Esophagus (tissue), 2 donors: ENCODE measurements around the gene AUNIP. TPM values are rescaled to one million over a fixed set of nuclear protein-coding genes. Genes with fewer than 3 reads are reported as not detected.
A peak's percentile ranks its signal among the peaks of the same experiment; 100 is the strongest.

ENCODE experiments used
- H3K27ac ChIP-seq, 2 donors: one replicate each; pipeline ENCODE4 v1.5.1; 2013; ENCODE audit warnings: low read depth in 2 of 2, mild to moderate bottlenecking in 2 of 2, inconsistent platforms in 1 of 2, low read length in 1 of 2, moderate library complexity in 1 of 2
- H3K27me3 ChIP-seq, 2 donors: one replicate each; pipeline ENCODE4 v1.6.1; 2013; ENCODE audit warnings: low read length in 2 of 2, control low read depth in 1 of 2, mild to moderate bottlenecking in 1 of 2; ENCODE audit not compliant: insufficient read depth in 2 of 2, control insufficient read depth in 1 of 2
- H3K36me3 ChIP-seq, 2 donors: one replicate each; pipeline ENCODE4 v1.6.1; 2013; ENCODE audit warnings: low read length in 1 of 2; ENCODE audit not compliant: control insufficient read depth in 2 of 2, insufficient read depth in 2 of 2
- H3K4me1 ChIP-seq, 2 donors: one replicate each; pipeline ENCODE4 v1.6.1; 2013; ENCODE audit warnings: low read length in 1 of 2; ENCODE audit not compliant: control insufficient read depth in 2 of 2, insufficient read depth in 2 of 2
- H3K4me3 ChIP-seq, 2 donors: one replicate each; pipeline ENCODE4 v1.5.1; 2013; ENCODE audit warnings: low read length in 2 of 2, mild to moderate bottlenecking in 2 of 2, low read depth in 1 of 2, moderate library complexity in 1 of 2
- H3K9me3 ChIP-seq, 2 donors: one replicate each; pipeline ENCODE4 v1.6.1; 2013; ENCODE audit warnings: mild to moderate bottlenecking in 2 of 2, low read depth in 1 of 2, low read length in 1 of 2, moderate library complexity in 1 of 2; ENCODE audit not compliant: control insufficient read depth in 2 of 2, insufficient read depth in 1 of 2
- WGBS, 2 donors: extraction: QIAGEN DNeasy Blood & Tissue Kit; methylation state at CpG; one replicate each; pipeline ENCODE4 v1.1.7; 2013; 5-methylcytosine and 5-hydroxymethylcytosine counted together
- polyA plus RNA-seq, 2 donors: library from polyadenylated mRNA; stranded (reverse); fragments of 200-250 nt; gene quantifications; one replicate each; pipeline ENCODE4 v1.2.3, GENCODE V29; 2013
- donor health status: healthy with polysubstance abuse.
- donor health status: Bipolar disorder and iron deficiency.

The AUNIP gene
- polyA plus RNA-seq, 2 donors = 1.1 to 2.0 TPM

DNA sequence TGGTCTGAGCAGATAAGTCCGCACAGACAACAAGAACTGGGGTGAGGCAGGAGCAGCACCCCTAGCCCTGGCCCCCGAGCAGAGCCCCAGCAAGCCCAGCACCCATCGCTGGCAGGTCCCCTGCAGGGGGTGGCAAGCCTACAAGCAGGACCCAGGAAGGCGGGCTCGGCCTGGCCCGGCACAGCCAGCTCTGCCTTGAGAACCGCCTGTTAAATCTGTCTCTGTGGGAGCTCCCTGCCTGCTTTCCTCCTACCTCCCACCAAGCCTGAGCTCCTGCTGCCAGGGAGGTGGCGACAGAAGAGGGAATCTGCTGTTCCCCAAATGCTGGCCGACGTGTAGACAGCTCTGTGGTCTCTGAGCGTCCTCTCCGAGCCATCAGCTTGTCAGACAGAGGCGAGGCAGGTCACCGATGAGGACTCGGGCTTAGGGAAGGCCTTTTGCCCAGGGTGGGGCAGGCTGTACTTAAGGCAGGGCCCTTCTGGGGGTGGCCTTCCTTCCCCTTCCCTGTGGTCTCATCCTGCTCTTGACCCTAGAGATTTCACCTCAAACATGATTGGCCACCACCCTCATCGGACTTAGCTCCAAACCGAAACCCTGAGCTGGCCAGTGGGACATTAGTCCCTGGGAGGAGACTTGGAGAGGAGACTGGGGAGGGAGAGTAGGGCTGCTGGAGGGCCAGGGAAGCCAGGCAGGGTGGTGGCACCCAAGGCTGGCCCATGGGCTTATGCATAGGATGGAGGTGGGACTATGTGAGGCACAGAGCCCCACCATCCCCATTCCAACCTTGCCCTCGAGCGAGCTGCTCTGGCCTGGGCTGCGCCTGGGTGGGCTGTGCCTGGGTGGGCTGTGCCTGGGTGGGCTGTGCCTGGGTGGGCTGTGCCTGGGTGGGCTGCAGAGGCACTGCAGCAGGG is 51.5 kb downstream of the AUNIP start:
- Histone ChIP-seq H3K27ac (no peak overlapping the region), H3K9me3 (no peaks in the 10 kb centered on the region), H3K4me3 (no peak overlapping the region), H3K27me3 (no peaks in the 10 kb centered on the region), H3K36me3 (peaks cover 3 to 33% of the 10 kb centered on the region in 2 donors), H3K4me1 (peaks cover 0 to 30% of the 10 kb centered on the region in 2 donors)
- 87 to 89% methylated on average over 20 of the region's 20 CpGs for WGBS, 2 donors

DNA sequence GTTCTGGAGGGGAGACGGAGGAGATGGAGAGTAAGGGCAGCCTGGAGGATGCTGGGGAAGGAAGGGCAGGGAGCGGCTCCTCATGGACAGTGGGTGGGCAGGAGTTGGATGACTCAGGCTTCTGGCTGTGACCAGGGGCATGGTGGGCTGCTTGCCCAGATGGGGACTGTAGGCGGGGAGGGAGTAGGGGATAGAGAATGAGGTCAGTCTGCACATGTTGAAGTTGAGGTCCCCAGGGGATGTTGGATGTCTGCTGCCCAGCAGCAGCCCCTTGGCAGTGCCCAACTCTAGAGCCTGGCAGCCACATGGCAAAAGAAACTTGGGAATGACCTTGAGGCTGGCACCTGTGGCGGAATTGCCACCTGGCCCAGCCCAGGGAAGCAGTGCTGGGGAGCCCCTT is 52.8 kb downstream of the AUNIP start:
- Histone ChIP-seq H3K9me3 (no peaks in the 10 kb centered on the region), H3K27ac (peak overlapping the region; percentile 12 to 57), H3K36me3 (peaks cover 3 to 28% of the 10 kb centered on the region in 2 donors), H3K4me3 (no peak overlapping the region), H3K27me3 (no peaks in the 10 kb centered on the region), H3K4me1 (peaks cover 0 to 30% of the 10 kb centered on the region in 2 donors)
- 53 to 63% methylated on average over 4 of the region's 4 CpGs for WGBS, 2 donors

DNA sequence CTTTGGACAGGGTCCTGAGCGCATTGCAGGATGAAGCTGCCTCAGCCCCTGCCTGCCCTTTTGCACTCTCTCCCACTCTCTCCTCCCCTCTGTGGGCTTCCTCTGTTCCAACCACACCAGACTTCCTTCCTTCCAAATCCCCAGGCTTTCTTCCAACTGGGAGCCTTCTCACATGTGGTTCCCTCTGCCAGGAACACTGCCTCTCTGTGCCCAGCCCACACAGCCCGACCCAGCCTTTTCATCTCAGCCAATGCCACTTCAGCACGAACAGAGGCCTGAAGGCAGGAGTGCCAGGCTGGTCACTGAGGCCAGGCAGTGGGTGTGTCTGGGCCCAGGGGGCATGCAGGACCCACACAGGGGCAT is 53.4 kb downstream of the AUNIP start:
- peaks cover 3 to 23% of the 10 kb centered on the region in 2 donors for H3K36me3 ChIP-seq
- no peaks in the 10 kb centered on the region for H3K9me3 ChIP-seq
- no peaks in the 10 kb centered on the region for H3K27me3 ChIP-seq
- peaks cover 0 to 32% of the 10 kb centered on the region in 2 donors for H3K4me1 ChIP-seq
- H3K4me3 ChIP-seq = no peak overlapping the region
- 26 to 29% methylated on average over 3 of the region's 3 CpGs for WGBS, 2 donors
- peak overlapping the region; percentile 12 to 57 for H3K27ac ChIP-seq

DNA sequence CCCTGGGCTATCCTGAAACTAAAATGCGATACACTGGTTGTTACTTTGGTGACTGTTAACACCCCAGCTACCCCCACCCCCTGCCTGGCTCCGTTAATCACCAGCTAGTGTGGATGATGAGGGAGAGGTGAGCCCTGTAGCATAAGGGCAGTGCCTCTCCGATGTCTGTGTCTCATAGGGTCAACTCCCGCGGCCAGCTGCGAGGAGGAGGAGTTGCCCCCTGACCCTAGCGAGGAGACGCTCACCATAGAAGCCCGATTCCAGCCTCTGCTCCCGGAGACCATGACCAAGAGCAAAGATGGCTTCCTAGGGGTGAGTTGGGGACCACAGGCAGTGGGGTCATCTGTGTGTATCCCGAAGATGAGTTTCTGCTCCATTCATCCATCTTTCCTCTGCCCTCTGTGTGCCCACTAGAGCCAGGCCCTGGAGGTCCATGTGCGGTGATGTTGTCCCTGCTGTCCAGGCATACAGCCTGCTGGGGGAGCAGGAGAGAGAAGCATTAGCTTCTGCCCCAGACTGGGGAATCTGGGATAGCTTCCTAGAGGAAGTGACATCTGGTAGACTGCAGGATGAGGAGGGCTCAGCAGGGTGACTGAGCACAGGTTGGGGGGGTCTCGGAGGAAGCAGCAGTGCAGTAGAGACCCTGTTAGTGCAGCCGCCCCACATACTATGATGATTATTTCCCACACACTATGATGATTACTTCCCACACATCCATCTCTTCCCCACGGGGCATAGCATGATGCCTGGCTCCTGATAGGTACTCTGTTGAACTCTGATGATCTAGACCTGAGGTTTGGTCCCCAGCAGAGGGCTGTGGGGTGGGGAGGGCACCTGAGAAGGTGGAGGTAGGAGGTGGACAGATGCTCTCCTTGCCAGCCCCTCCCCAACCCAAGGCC is 54.0 kb downstream of the AUNIP start:
- WGBS, 2 donors = 81% methylated on average over 15 of the region's 15 CpGs
- Histone ChIP-seq H3K4me1 (peaks cover 0 to 34% of the 10 kb centered on the region in 2 donors), H3K27me3 (no peaks in the 10 kb centered on the region), H3K4me3 (no peak overlapping the region), H3K36me3 (peaks cover 3 to 20% of the 10 kb centered on the region in 2 donors), H3K9me3 (no peaks in the 10 kb centered on the region), H3K27ac (peak overlapping the region in 1 of 2 donors; percentile 50)

DNA sequence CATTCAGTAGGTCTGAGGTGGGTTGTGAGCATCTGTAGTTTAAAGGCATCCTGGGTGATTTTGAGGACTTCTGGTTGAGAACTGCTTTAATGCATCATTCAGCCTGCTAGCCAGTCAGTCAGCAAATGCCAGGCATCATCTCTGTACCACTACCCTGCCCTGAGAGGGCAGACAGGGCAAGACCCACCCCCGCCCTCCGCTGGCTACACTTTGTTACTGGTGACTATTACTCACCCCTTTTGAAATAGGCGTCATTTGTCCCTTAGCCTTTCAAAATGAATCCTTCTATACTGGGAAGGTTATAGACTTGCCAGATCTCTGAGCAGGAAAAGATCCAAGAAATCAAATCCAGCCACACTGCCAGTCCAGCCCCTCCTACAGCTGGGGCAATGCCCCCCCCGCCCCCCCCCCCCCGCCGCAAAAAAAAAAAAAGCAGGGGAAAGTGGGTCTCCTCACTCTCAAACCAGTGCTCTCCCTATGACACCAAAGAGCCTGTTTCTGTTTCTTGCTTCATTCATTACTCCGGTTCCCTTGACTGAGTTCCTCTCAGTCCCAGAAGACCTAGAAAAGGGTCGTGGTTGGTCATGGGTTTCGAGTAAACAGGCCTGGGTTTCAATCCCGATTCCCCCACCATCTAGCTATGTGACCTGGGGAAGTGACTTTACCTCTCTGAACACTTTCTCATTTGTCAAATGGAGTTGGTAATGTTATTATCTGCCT is 54.9 kb downstream of the AUNIP start:
- peak overlapping the region in 1 of 2 donors; percentile 24 for H3K27ac ChIP-seq
- WGBS, 2 donors = 48 to 60% methylated on average over 10 of the region's 10 CpGs
- peaks cover 3 to 14% of the 10 kb centered on the region in 2 donors for H3K36me3 ChIP-seq
- H3K4me3 ChIP-seq = no peak overlapping the region
- peaks cover 0 to 32% of the 10 kb centered on the region in 2 donors for H3K4me1 ChIP-seq
- no peaks in the 10 kb centered on the region for H3K27me3 ChIP-seq
- no peaks in the 10 kb centered on the region for H3K9me3 ChIP-seq

DNA sequence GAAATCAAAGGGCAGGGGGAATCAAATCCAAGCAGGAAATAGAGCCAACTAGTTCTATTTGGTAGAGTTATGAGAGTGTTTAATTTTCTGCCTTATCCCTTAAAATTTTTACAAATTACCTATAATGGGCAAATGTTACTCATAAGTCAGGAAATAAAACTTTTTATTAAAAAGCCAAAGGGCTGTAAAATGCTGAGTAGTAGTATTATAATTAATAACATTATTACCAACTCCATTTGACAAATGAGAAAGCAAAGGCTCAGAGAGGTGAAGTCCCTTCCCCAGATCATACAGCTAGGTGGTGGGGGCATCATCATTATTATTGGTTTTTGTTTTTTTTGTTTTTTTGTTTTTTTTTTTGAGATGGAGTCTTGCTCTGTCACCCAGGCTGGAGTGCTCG is 55.9 kb downstream of the AUNIP start:
- Histone ChIP-seq H3K36me3 (peaks cover 3 to 8% of the 10 kb centered on the region in 2 donors), H3K27ac (no peak overlapping the region), H3K9me3 (no peaks in the 10 kb centered on the region), H3K4me3 (no peak overlapping the region), H3K4me1 (peaks cover 0 to 26% of the 10 kb centered on the region in 2 donors), H3K27me3 (no peaks in the 10 kb centered on the region)
- 94 to 97% methylated on average over 1 of the region's 1 CpG for WGBS, 2 donors

DNA sequence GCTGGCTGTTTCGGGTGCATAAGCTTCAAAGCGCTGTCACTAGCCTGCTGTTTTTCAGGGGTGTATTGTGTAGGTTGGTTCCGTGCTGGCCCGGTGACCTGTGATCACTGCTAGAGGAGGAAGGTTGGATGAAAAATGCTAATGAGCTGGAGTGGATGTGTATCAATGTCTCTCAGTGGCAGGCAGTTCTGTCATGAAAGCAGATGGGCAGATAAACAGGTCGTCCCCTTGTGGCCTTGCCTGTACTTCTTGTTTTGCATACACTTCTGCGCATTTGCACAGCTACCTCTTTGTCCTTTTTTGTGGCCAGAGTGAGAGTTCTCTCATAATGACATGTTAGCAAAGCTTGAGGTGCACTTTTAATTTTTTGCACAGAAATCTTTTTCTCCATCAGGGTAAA is 56.3 kb downstream of the AUNIP start:
- Histone ChIP-seq H3K4me3 (no peak overlapping the region), H3K27ac (no peak overlapping the region), H3K4me1 (peaks cover 0 to 26% of the 10 kb centered on the region in 2 donors), H3K27me3 (no peaks in the 10 kb centered on the region), H3K9me3 (no peaks in the 10 kb centered on the region), H3K36me3 (peaks cover 3 to 6% of the 10 kb centered on the region in 2 donors)
- WGBS, 2 donors = 57 to 73% methylated on average over 6 of the region's 6 CpGs

DNA sequence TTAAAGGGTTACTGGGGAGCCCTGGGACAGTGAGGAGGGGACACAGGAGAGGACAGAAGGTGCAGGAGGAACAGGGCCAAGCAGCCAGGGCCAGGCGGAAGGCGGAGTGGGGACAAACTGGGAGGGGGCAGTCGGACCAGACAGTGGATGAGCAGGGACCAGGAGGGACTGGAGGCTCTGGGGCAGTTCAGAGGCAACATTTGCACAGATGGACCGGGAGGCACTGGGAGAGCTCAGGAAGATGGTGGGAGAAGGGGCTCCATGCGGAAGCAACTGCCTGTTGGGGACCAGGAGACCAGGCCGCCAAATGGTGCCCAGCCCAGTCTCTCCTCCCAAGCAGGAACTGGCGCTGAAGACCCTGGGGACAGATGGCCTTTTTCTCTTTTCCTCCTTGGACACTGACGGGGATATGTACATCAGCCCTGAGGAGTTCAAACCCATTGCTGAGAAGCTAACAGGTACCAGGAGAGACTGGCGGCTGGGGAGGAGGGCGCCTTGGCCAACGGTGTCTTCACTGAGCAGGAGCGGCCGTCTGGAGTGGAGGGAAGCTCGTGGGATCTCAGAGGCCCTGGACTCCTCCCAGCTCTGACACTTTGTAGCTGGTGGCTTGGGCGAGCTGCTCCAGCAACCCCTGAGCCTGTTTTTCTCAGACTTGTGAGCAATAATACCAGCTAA is 58.4 kb downstream of the AUNIP start:
- H3K36me3 ChIP-seq = peaks cover 3% of the 10 kb centered on the region in 2 donors
- H3K27ac ChIP-seq = peak overlapping the region; percentile 42 to 76
- 46 to 52% methylated on average over 15 of the region's 15 CpGs for WGBS, 2 donors
- no peaks in the 10 kb centered on the region for H3K27me3 ChIP-seq
- no peaks in the 10 kb centered on the region for H3K9me3 ChIP-seq
- peaks cover 0 to 25% of the 10 kb centered on the region in 2 donors for H3K4me1 ChIP-seq
- peak overlapping the region; percentile 61 to 77 for H3K4me3 ChIP-seq
